CD4-positive, CD25-positive, alpha-beta regulatory T cell (primary cell): ENCODE data around the gene RNFT2. TPM values are rescaled to one million over a fixed set of nuclear protein-coding genes. Genes with fewer than 3 reads are reported as not detected.
A peak's percentile ranks its signal among the peaks of the same experiment; 100 is the strongest.
"Not testable (repeated sequence)": the region's sequence is repeated elsewhere in the genome, so short reads cannot be mapped to it uniquely, and the experiment has no call there.

Source experiments
- ATAC-seq, 2 donors: fragments of 150-1000 bp; cut with Tn5 transposase; one replicate each; pipeline ENCODE4 v1.10.0; 2021; ENCODE audit warnings: low read depth in 2 of 2, moderate number of reproducible peaks in 2 of 2, moderate library complexity in 1 of 2
- DNase-seq, 3 donors: peaks; one replicate each; pipeline versions ENCODE4 v3.0.0 to v3.0.0-alpha.2; 2012 to 2022; ENCODE audit warnings: mixed read lengths in 1 of 3
- H3K27ac ChIP-seq: one replicate; pipeline ENCODE4 v1.7.0; 2013; ENCODE audit warnings: mild to moderate bottlenecking, low read length; ENCODE audit not compliant: insufficient read depth, poor library complexity, severe bottlenecking
- H3K27me3 ChIP-seq: one replicate; pipeline ENCODE4 v1.7.0; 2013; ENCODE audit warnings: low read length; ENCODE audit not compliant: control insufficient read depth, insufficient read depth
- H3K36me3 ChIP-seq: one replicate; pipeline ENCODE4 v1.7.0; 2013; ENCODE audit warnings: mild to moderate bottlenecking, low read length, moderate library complexity; ENCODE audit not compliant: control insufficient read depth, insufficient read depth
- H3K4me1 ChIP-seq: 2 replicates; pipeline ENCODE4 v1.7.0; 2013; ENCODE audit warnings: mild to moderate bottlenecking, low read length; ENCODE audit not compliant: insufficient read depth, control insufficient read depth, poor library complexity, severe bottlenecking
- H3K4me3 ChIP-seq: one replicate; pipeline ENCODE4 v1.7.0; 2013; ENCODE audit warnings: low read depth, mild to moderate bottlenecking, low read length, moderate library complexity
- H3K9me3 ChIP-seq, 2 experiments: 1 replicate in 1 of 2; 2 replicates in 1 of 2; pipeline ENCODE4 v1.7.0; 2013; ENCODE audit warnings: low read length in 2 of 2, mild to moderate bottlenecking in 1 of 2, moderate library complexity in 1 of 2; ENCODE audit not compliant: control insufficient read depth in 2 of 2
- H3K27ac Mint-ChIP-seq, 3 donors: one replicate each; pipeline ENCODE4 v1.8.0; 2020 to 2022; ENCODE audit warnings: mild to moderate bottlenecking in 3 of 3, mixed read lengths in 3 of 3, moderate library complexity in 2 of 3
- H3K27me3 Mint-ChIP-seq: one replicate; pipeline ENCODE4 v1.8.0; 2022; ENCODE audit warnings: mild to moderate bottlenecking, mixed read lengths
- H3K36me3 Mint-ChIP-seq: one replicate; pipeline ENCODE4 v1.8.0; 2020; ENCODE audit warnings: mixed read lengths
- H3K4me1 Mint-ChIP-seq, 4 donors: one replicate each; pipeline ENCODE4 v1.8.0; 2020 to 2022; ENCODE audit warnings: mixed read lengths in 4 of 4, mild to moderate bottlenecking in 1 of 4
- H3K4me3 Mint-ChIP-seq, 4 donors: one replicate each; pipeline ENCODE4 v1.8.0; 2020 to 2022; ENCODE audit warnings: mild to moderate bottlenecking in 4 of 4, mixed read lengths in 4 of 4, moderate library complexity in 3 of 4
- H3K9me3 Mint-ChIP-seq, 7 donors: one replicate each; pipeline ENCODE4 v1.8.0; 2020 to 2022; ENCODE audit warnings: mixed read lengths in 7 of 7, mild to moderate bottlenecking in 3 of 7, moderate library complexity in 2 of 7
- polyA plus RNA-seq, 4 donors: library from polyadenylated mRNA; unstranded; fragments of 300-500 nt; fragmentation: Illumina TruSeq; gene quantifications; one replicate each; pipeline ENCODE4 v1.2.3, GENCODE V29; 2021
- total RNA-seq: library from RNA; stranded (reverse); gene quantifications from one replicate; pipeline ENCODE4 v1.2.3, GENCODE V29; 2022

The RNFT2 gene
- total and polyA plus RNA-seq, 5 donors from 2014 or later, result 0.69 to 9.7 (median 2.2) TPM

DNA sequence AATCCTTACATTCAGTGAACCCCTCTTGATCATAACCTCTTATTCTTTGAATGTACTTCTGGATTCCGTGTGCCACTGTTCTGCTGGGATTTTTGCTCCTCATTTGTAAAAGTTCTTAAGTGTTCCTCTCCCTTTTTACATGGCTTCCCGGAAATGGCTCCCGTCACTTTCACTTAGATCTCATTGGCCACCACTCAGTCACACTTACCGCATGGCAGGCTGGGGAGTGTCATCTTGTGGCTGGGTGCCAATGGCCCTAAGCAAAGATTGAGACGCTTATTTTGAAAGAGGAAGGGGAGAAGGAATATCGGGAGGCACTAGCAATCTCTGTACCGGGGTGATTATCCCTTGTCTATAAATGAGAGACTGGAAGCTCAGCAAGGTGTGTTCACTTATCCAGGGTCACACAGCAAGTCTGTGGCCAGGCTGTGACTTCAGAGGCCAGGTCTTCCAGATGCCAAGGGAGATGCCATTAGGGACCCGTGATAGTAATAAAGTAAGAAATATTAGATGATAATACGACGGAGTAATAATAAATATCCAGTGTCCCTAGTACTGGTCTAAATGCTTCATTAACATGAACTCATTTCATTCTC is 68.8 kb downstream of the RNFT2 start:
- no peak for DNase-seq
- peak overlapping the region in 1 of 3 donors; percentile 45 for H3K27ac Mint-ChIP-seq
- H3K27me3 Mint-ChIP-seq, result no peaks in the 10 kb centered on the region
- no peak overlapping the region for H3K4me3 ChIP-seq
- H3K9me3 Mint-ChIP-seq, result no peaks in the 10 kb centered on the region
- peaks cover 6% of the 10 kb centered on the region for H3K36me3 Mint-ChIP-seq
- no peak overlapping the region for H3K27ac ChIP-seq
- H3K4me1 ChIP-seq, result no peaks in the 10 kb centered on the region
- peaks cover 0 to 3% (median under 1%) of the 10 kb centered on the region in 4 donors for H3K4me1 Mint-ChIP-seq
- H3K9me3 ChIP-seq, result no peaks in the 10 kb centered on the region
- no peaks in the 10 kb centered on the region for H3K27me3 ChIP-seq
- H3K36me3 ChIP-seq, result no peaks in the 10 kb centered on the region
- no peak overlapping the region for H3K4me3 Mint-ChIP-seq
- ATAC-seq, result no peak

DNA sequence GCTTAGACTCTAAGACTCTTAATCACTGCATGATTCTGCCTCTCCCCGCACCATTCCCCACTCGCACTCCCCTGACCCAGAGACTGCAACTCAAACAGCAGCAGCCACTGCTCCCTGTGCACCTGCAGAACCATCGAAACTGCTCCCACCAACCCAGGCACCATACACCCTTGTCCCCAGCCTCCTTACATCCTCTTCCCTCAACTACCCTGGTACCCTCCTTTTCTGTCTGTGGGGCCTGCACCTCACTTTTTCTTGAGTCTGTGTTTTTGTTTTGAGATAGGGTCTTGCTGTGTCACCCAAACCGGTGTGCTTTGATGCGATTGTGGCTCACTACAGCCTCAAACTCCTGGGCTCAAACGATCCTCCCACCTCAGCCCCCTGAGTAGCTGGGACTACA is 69.4 kb downstream of the RNFT2 start:
- H3K27me3 ChIP-seq, result no peaks in the 10 kb centered on the region
- Mint-ChIP-seq H3K9me3 (no peaks in the 10 kb centered on the region), H3K27ac (no peak overlapping the region), H3K36me3 (peaks cover 8% of the 10 kb centered on the region), H3K4me1 (peaks cover 0 to 3% (median under 1%) of the 10 kb centered on the region in 4 donors), H3K4me3 (no peak overlapping the region), H3K27me3 (no peaks in the 10 kb centered on the region)
- DNase-seq (no peak), ATAC-seq (no peak)
- no peaks in the 10 kb centered on the region for H3K36me3 ChIP-seq
- no peak overlapping the region for H3K4me3 ChIP-seq
- no peaks in the 10 kb centered on the region for H3K4me1 ChIP-seq
- no peaks in the 10 kb centered on the region for H3K9me3 ChIP-seq
- H3K27ac ChIP-seq, result no peak overlapping the region

DNA sequence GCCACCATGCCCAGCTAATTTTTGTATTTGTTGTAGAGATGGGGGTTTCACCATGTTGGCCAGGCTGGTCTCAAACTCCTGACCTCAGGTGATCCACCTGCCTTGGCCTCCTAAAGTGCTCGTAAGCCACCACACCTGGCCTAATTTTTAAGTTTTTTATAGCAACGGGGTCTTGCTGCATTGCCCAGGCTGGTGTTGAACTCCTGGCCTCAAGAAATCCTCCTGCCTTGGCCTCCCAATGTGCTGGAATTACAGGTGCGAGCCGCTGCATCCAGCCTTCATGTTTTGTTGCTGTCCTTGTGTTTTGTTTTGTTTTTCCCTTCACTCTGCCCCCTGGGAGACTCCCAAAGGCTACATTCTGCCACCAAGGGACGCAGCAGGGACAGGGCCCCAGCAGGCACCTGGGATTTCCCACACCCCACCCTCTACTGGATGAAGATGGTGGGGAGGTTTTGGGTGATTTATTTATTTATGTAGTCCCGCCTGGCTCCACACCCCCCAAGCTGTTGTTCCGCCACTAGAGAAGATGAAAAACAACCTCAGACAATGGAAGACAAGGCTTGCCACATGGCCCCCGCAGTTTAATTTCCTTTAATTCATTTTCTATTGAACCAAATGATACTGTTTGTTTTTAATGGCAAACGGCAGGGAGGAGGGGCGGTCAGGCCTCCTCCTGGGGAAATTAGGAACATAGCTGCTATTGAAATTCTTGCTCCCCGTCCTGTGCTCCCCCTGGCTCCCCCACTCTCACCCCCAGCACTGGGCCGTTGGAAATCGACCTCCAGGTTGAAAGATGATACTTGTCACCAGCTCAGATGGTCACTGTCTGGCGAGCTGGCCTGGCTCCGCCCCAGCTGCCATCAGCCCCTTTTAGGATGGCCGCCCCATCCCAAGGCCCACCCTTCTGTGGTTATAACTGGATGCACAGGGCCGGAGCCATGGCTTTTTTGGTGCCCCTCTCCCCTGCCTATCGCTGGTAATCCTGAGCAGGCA is 70.3 kb downstream of the RNFT2 start:
- no peaks in the 10 kb centered on the region for H3K36me3 ChIP-seq
- no peak overlapping the region for H3K4me3 ChIP-seq
- peaks cover 0 to under 1% (median under 1%) of the 10 kb centered on the region in 4 donors for H3K4me1 Mint-ChIP-seq
- H3K36me3 Mint-ChIP-seq, result peaks cover 9% of the 10 kb centered on the region
- H3K27ac ChIP-seq, result no peak overlapping the region
- H3K4me3 Mint-ChIP-seq, result no peak overlapping the region
- DNase-seq, result no peak
- no peaks in the 10 kb centered on the region for H3K9me3 ChIP-seq
- no peaks in the 10 kb centered on the region for H3K9me3 Mint-ChIP-seq
- H3K27me3 Mint-ChIP-seq, result no peaks in the 10 kb centered on the region
- no peak for ATAC-seq
- H3K4me1 ChIP-seq, result no peaks in the 10 kb centered on the region
- H3K27ac Mint-ChIP-seq, result no peak overlapping the region
- H3K27me3 ChIP-seq, result no peaks in the 10 kb centered on the region

DNA sequence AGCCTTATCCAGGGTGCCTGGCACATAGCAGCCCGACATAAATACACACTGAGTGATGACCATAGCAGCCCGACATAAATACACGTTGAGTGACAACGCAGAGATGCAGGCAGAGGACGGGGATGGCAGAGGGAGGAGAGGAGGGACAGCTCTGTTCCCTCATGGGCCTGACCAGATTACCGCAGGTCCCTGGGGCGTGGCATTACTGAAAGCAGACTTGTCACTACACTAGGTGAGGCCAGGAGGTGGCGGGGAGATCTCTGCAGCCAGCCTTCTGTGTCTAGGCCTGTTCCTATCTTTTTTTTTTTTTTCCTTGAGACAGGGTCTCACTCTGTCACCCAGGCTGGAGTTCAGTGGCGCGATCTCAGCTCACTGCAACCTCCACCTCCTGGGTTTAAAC is 74.1 kb downstream of the RNFT2 start:
- Mint-ChIP-seq H3K27me3 (no peaks in the 10 kb centered on the region), H3K36me3 (peaks cover 12% of the 10 kb centered on the region), H3K4me1 (peaks cover 0 to 2% (median 0%) of the 10 kb centered on the region in 4 donors), H3K27ac (peak overlapping the region in 1 of 3 donors; percentile 40), H3K9me3 (no peaks in the 10 kb centered on the region), H3K4me3 (no peak overlapping the region)
- Histone ChIP-seq H3K27ac (no peak overlapping the region), H3K9me3 (no peaks in the 10 kb centered on the region), H3K27me3 (no peaks in the 10 kb centered on the region), H3K4me3 (no peak overlapping the region), H3K4me1 (no peaks in the 10 kb centered on the region), H3K36me3 (no peaks in the 10 kb centered on the region)
- DNase-seq, result no peak
- no peak for ATAC-seq

DNA sequence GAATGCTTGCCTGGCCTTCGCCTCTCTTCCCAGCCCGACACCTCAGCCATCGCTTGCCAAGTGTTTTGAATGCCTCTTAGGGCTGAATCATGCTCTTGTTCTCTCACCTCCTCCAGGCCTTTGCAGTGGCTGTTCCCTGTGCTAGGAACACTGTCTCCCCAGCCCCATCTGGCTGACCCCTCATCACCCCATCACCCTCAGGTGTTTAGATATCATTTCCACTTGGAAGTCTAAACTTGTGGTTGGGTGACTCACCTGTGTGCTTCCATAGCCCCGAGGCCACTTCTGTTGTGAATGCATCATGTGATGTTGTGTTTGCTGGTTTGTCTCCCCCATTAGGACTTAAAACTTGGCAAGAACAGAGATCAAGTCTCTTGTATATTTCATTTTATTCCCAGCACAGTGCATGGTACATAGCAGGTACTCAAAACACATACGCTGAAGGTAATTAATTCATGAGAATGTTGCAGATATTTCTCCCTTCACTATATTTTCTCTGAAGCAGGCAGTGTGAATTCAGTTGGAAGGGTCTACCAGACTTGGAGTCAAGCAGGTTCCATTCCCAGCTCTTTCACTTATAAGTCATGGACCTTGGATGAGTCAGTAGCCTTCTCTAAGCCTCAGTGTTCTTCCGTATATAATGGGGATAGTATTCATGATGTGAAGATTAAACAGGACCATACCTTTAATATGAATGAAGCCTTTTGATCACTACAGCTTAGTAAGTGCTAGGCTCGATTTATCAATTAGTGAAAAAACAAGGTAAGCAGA is 75.3 kb downstream of the RNFT2 start:
- Mint-ChIP-seq H3K9me3 (no peaks in the 10 kb centered on the region), H3K27me3 (no peaks in the 10 kb centered on the region)
- H3K4me1 ChIP-seq, result peaks cover 5% of the 10 kb centered on the region

DNA sequence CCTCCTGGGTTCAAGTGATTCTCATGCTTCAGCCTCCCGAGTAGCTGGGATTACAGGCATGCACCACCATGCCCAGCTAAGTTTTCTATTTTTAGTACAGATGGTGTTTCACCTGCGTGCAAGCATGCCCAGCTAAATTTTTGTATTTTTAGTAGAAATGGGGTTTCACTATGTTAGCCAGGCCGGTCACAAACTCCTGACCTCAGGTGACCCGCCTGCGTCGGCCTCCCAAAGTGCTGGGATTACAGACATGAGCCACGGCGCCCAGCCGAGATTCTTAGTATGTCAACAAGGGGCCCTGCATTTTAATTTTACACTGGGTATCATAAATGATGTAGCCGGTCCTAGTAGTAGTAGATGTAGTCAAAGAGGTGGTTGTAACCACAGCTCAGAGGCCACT is 76.7 kb downstream of the RNFT2 start:
- H3K36me3 Mint-ChIP-seq, result peaks cover 10% of the 10 kb centered on the region
- not testable (repeated sequence) for H3K27me3 Mint-ChIP-seq

More for the DNA sequence above, 75.3 kb downstream of the RNFT2 start:
- no peaks in the 10 kb centered on the region for H3K9me3 ChIP-seq
- DNase-seq (no peak), ATAC-seq (no peak)
- H3K27ac ChIP-seq, result no peak overlapping the region
- H3K27me3 ChIP-seq, result no peaks in the 10 kb centered on the region
- H3K36me3 ChIP-seq, result no peaks in the 10 kb centered on the region
- Mint-ChIP-seq H3K36me3 (peaks cover 7% of the 10 kb centered on the region), H3K4me3 (peak overlapping the region in 1 of 4 donors; percentile 46), H3K4me1 (peaks cover 0 to 11% (median 8%) of the 10 kb centered on the region in 4 donors), H3K27ac (no peak overlapping the region)
- no peak overlapping the region for H3K4me3 ChIP-seq

DNA sequence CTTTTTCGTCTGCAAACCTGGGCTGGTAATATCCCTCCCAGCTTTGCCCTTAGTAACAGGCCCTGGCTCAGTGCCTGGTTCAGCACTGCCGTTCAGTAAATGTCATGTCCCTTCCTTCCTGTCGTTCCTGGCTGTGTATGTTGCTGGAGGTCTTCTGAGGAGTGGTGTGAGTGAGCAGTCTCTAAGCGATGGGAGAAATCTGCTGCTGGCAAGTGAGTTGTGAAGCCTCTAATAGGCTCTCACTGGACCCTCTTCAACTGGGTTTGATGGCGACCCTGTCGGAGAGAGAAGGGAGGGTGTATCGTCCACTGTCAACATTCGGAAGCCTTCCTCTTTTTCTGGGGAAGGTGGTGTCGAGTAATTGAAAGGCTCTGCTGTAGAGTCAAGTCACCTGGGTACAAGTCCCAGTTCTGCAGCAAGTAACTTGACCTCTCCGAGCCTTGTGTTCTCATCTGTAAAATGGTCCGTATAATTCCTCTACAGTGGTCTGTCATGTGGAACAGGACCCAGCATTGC is 80.3 kb downstream of the RNFT2 start:
- Histone ChIP-seq H3K36me3 (no peaks in the 10 kb centered on the region), H3K9me3 (no peaks in the 10 kb centered on the region), H3K4me3 (peak overlapping the region; percentile 90), H3K4me1 (peaks cover 16% of the 10 kb centered on the region), H3K27ac (peak overlapping the region; percentile 90), H3K27me3 (no peaks in the 10 kb centered on the region)
- Mint-ChIP-seq H3K27me3 (no peaks in the 10 kb centered on the region), H3K4me3 (peak overlapping the region; percentile 95 to 97 (median 96)), H3K4me1 (peaks cover 9 to 24% (median 15%) of the 10 kb centered on the region in 4 donors), H3K36me3 (peaks cover 7% of the 10 kb centered on the region), H3K9me3 (peaks cover 0 to 2% (median 0%) of the 10 kb centered on the region in 7 donors), H3K27ac (peak overlapping the region; percentile 95 to 99 (median 98))
- ATAC-seq (no peak), DNase-seq (peak in 2 of 3 donors; percentile 17 to 51)

More for the DNA sequence above, 76.7 kb downstream of the RNFT2 start:
- not testable (repeated sequence) for H3K4me3 ChIP-seq, ATAC-seq, DNase-seq, H3K4me3 Mint-ChIP-seq, H3K27me3 ChIP-seq, H3K27ac Mint-ChIP-seq, H3K9me3 Mint-ChIP-seq, H3K27ac ChIP-seq, H3K9me3 ChIP-seq, H3K36me3 ChIP-seq
- H3K4me1 Mint-ChIP-seq, result peaks cover 4 to 19% (median 14%) of the 10 kb centered on the region in 4 donors
- peaks cover 14% of the 10 kb centered on the region for H3K4me1 ChIP-seq
